ENCODE data around the gene KIF11. TPM values are rescaled to one million over a fixed set of nuclear protein-coding genes. Genes with fewer than 3 reads are reported as not detected.

KIF11 gene
- total and polyA plus RNA-seq, 9 of the 15 experiments (the other 6 are each of a cell fraction or from before 2014, with no cell fraction given), result 11.3 to 54.4 (median 29.2) TPM

GRCh38 chr10:92695679-92696605, 103.0 kb downstream of the KIF11 start (continued):
- TF ChIP-seq, protein P1, sequence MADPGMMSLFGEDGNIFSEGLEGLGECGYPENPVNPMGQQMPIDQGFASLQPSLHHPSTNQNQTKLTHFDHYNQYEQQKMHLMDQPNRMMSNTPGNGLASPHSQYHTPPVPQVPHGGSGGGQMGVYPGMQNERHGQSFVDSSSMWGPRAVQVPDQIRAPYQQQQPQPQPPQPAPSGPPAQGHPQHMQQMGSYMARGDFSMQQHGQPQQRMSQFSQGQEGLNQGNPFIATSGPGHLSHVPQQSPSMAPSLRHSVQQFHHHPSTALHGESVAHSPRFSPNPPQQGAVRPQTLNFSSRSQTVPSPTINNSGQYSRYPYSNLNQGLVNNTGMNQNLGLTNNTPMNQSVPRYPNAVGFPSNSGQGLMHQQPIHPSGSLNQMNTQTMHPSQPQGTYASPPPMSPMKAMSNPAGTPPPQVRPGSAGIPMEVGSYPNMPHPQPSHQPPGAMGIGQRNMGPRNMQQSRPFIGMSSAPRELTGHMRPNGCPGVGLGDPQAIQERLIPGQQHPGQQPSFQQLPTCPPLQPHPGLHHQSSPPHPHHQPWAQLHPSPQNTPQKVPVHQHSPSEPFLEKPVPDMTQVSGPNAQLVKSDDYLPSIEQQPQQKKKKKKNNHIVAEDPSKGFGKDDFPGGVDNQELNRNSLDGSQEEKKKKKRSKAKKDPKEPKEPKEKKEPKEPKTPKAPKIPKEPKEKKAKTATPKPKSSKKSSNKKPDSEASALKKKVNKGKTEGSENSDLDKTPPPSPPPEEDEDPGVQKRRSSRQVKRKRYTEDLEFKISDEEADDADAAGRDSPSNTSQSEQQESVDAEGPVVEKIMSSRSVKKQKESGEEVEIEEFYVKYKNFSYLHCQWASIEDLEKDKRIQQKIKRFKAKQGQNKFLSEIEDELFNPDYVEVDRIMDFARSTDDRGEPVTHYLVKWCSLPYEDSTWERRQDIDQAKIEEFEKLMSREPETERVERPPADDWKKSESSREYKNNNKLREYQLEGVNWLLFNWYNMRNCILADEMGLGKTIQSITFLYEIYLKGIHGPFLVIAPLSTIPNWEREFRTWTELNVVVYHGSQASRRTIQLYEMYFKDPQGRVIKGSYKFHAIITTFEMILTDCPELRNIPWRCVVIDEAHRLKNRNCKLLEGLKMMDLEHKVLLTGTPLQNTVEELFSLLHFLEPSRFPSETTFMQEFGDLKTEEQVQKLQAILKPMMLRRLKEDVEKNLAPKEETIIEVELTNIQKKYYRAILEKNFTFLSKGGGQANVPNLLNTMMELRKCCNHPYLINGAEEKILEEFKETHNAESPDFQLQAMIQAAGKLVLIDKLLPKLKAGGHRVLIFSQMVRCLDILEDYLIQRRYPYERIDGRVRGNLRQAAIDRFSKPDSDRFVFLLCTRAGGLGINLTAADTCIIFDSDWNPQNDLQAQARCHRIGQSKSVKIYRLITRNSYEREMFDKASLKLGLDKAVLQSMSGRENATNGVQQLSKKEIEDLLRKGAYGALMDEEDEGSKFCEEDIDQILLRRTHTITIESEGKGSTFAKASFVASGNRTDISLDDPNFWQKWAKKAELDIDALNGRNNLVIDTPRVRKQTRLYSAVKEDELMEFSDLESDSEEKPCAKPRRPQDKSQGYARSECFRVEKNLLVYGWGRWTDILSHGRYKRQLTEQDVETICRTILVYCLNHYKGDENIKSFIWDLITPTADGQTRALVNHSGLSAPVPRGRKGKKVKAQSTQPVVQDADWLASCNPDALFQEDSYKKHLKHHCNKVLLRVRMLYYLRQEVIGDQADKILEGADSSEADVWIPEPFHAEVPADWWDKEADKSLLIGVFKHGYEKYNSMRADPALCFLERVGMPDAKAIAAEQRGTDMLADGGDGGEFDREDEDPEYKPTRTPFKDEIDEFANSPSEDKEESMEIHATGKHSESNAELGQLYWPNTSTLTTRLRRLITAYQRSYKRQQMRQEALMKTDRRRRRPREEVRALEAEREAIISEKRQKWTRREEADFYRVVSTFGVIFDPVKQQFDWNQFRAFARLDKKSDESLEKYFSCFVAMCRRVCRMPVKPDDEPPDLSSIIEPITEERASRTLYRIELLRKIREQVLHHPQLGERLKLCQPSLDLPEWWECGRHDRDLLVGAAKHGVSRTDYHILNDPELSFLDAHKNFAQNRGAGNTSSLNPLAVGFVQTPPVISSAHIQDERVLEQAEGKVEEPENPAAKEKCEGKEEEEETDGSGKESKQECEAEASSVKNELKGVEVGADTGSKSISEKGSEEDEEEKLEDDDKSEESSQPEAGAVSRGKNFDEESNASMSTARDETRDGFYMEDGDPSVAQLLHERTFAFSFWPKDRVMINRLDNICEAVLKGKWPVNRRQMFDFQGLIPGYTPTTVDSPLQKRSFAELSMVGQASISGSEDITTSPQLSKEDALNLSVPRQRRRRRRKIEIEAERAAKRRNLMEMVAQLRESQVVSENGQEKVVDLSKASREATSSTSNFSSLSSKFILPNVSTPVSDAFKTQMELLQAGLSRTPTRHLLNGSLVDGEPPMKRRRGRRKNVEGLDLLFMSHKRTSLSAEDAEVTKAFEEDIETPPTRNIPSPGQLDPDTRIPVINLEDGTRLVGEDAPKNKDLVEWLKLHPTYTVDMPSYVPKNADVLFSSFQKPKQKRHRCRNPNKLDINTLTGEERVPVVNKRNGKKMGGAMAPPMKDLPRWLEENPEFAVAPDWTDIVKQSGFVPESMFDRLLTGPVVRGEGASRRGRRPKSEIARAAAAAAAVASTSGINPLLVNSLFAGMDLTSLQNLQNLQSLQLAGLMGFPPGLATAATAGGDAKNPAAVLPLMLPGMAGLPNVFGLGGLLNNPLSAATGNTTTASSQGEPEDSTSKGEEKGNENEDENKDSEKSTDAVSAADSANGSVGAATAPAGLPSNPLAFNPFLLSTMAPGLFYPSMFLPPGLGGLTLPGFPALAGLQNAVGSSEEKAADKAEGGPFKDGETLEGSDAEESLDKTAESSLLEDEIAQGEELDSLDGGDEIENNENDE (IDR thresholded peaks at IDR 0.05; ENCODE audit: low read depth, low read length), result no peak
- TF ChIP-seq ZBTB40 (IDR thresholded peaks at IDR 0.05) (no peak), ZBTB40 (CRISPR knock-in tag; IDR thresholded peaks at IDR 0.05) (no peak), NCOA1 (IDR thresholded peaks at IDR 0.05; ENCODE audit: low read depth) (no peak), DACH1 (IDR thresholded peaks at IDR 0.05; ENCODE audit: partially characterized antibody) (no peak)
- TF ChIP-seq, protein P2, sequence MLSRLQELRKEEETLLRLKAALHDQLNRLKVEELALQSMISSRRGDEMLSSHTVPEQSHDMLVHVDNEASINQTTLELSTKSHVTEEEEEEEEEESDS (CRISPR knock-in tag; IDR thresholded peaks at IDR 0.05), result no peak

Measured in K562 (cell line).